HCT116 (cell line): Measurements from ENCODE around the gene RSRC1.

ENCODE experiments used
- EZH2 ChIP-seq: fragments of 200-600 bp; sonication (generic); IDR thresholded peaks from 2 replicates; pipeline ENCODE4 v1.6.1; 2017; ENCODE audit warnings: antibody characterized with exemption, mixed run types
- FOSL1 ChIP-seq: IDR thresholded peaks from 2 replicates; pipeline ENCODE4 v1.6.1; 2012; ENCODE audit warnings: low read depth
- POLR2A ChIP-seq: IDR thresholded peaks from 2 replicates; pipeline ENCODE4 v1.7.0; 2011; ENCODE audit warnings: borderline replicate concordance; ENCODE audit not compliant: insufficient read depth, insufficient read length; ENCODE audit errors: extremely low read depth
- POLR2AphosphoS5 ChIP-seq: IDR thresholded peaks from 2 replicates; pipeline ENCODE4 v1.6.1; 2011; ENCODE audit warnings: mild to moderate bottlenecking, low read depth, low read length, moderate library complexity
- TCF7L2 ChIP-seq: IDR thresholded peaks from 2 replicates; pipeline ENCODE4 v1.7.0; 2011; ENCODE audit warnings: borderline replicate concordance, inconsistent platforms; ENCODE audit not compliant: insufficient read depth, insufficient read length; ENCODE audit errors: extremely low read depth
- TF ChIP-seq, protein P1 (sequence below), 3 experiments: fragments of 200-600 bp in 1 of 3; sonication (generic) in 1 of 3; IDR thresholded peaks in 2 of 3; conservative IDR thresholded peaks in 1 of 3; 2 replicates each; pipeline ENCODE4 v1.5.1; 2012 to 2017; ENCODE audit warnings: low read depth in 2 of 3, low read length in 2 of 3, antibody characterized with exemption in 1 of 3, borderline replicate concordance in 1 of 3, control low read depth in 1 of 3, mild to moderate bottlenecking in 1 of 3, mixed read lengths in 1 of 3, mixed run types in 1 of 3, moderate library complexity in 1 of 3; ENCODE audit not compliant: insufficient read depth in 1 of 3

DNA sequence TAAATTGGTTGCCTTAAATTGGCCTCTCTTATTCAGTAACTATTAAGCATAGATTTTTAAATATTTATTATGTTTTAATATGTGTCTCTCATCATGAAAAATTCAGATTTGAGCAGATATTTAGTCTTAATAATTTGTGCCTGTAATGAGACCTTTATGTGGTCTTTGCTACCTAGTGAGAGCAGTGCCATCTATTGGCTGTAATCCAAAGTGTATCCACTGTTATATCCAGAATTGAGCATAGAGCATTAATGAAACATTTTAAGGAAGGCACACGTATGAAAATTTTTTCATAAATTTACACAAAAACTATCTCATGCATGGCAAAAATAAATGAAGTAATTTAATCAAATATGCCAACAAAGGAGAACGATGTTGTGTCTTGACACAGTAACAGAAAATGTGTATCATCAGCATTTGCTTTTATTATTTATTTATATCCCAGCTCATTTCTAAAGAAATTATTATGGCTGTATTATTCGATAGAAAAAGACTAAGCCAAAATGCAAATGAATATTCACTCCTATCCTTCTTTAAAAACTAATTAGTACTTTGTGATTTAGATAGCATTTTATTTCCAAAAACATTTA is 203.5 kb downstream of the RSRC1 start:
- TF ChIP-seq, protein P1, sequence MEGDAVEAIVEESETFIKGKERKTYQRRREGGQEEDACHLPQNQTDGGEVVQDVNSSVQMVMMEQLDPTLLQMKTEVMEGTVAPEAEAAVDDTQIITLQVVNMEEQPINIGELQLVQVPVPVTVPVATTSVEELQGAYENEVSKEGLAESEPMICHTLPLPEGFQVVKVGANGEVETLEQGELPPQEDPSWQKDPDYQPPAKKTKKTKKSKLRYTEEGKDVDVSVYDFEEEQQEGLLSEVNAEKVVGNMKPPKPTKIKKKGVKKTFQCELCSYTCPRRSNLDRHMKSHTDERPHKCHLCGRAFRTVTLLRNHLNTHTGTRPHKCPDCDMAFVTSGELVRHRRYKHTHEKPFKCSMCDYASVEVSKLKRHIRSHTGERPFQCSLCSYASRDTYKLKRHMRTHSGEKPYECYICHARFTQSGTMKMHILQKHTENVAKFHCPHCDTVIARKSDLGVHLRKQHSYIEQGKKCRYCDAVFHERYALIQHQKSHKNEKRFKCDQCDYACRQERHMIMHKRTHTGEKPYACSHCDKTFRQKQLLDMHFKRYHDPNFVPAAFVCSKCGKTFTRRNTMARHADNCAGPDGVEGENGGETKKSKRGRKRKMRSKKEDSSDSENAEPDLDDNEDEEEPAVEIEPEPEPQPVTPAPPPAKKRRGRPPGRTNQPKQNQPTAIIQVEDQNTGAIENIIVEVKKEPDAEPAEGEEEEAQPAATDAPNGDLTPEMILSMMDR (IDR thresholded peaks at IDR 0.05 in 2 of 3, conservative IDR thresholded peaks at IDR 0.05 in 1 of 3; ENCODE audit: borderline replicate concordance in 1 of 3, insufficient read depth in 1 of 3, low read depth in 2 of 3, low read length in 2 of 3) = peak; percentile 55 to 67 (median 56); a peak in 5 of 6 replicates
- no peak for TF ChIP-seq FOSL1
- TF ChIP-seq POLR2A = no peak
- TF ChIP-seq TCF7L2 = no peak
- TF ChIP-seq POLR2AphosphoS5 = no peak
- TF ChIP-seq EZH2 = no peak
